A549 (cell line): ENCODE measurements around the gene NSG2. TPM values are rescaled to one million over a fixed set of nuclear protein-coding genes. Genes with fewer than 3 reads are reported as not detected.
"Not testable (repeated sequence)": the region's sequence is repeated elsewhere in the genome, so short reads cannot be mapped to it uniquely, and the experiment has no call there.

ENCODE experiments used
- ATAC-seq, 2 experiments: fragments of 200-7000 bp in 1 of 2; fragments of >200 bp in 1 of 2; cut with Nextera tagmentation in 1 of 2; cut with Tn5 transposase in 1 of 2; 3 replicates each; pipeline versions ENCODE4 v1.8.0 to v1.9.1; 2018 to 2020; ENCODE audit warnings: mild to moderate bottlenecking in 1 of 2, moderate library complexity in 1 of 2
- CTCF ChIA-PET: fragments of 300-600 bp; sonication (Branson Sonifier 250); formaldehyde crosslinking; extraction: SDS; loops from one replicate; lab custom pipeline; 2021; ENCODE audit warnings: antibody characterized with exemption, inconsistent platforms; lab: Yijun Ruan, JAX
- POLR2A ChIA-PET: fragments of 350-600 bp; formaldehyde crosslinking; extraction: SDS; loops from one replicate; lab custom pipeline; 2021; ENCODE audit warnings: antibody characterized with exemption, inconsistent platforms; lab: Yijun Ruan, JAX
- DNase-seq, 2 experiments: peaks; one replicate each; pipeline versions ENCODE4 v3.0.0 to v3.0.0-alpha.2; 2011 to 2016; ENCODE audit warnings: low read depth in 1 of 2, low spot score in 1 of 2
- FAIRE-seq: peaks from 2 replicates; lab custom pipeline; 2011; peaks lifted over from hg19 to GRCh38; lab: Jason Lieb, UNC
- H3K27ac ChIP-seq, 2 experiments: fragments of >200 bp; sonication (Bioruptor Twin); formaldehyde crosslinking; 3 replicates each; pipeline ENCODE4 v1.5.1; 2016 to 2017
- H3K4me1 ChIP-seq: fragments of >200 bp; sonication (Bioruptor Twin); formaldehyde crosslinking; 3 replicates; pipeline ENCODE4 v1.6.1; 2016
- H3K4me2 ChIP-seq: fragments of >200 bp; sonication (Bioruptor Twin); formaldehyde crosslinking; 3 replicates; pipeline ENCODE4 v1.6.1; 2016
- H3K4me3 ChIP-seq: fragments of >200 bp; sonication (Bioruptor Twin); formaldehyde crosslinking; 3 replicates; pipeline ENCODE4 v1.5.1; 2016
- H3K9me3 ChIP-seq: fragments of >200 bp; sonication (Bioruptor Twin); formaldehyde crosslinking; 3 replicates; pipeline ENCODE4 v1.6.1; 2016
- BHLHE40 ChIP-seq: IDR thresholded peaks from 2 replicates; pipeline ENCODE4 v1.6.1; 2012; ENCODE audit warnings: low read depth, low read length, inconsistent platforms
- CBX8 ChIP-seq: fragments of 200-600 bp; sonication (generic); IDR thresholded peaks from 2 replicates; pipeline ENCODE4 v1.6.1; 2016
- CEBPB ChIP-seq, 2 experiments: fragments of >200 bp in 1 of 2; sonication (Bioruptor Twin) in 1 of 2; formaldehyde crosslinking in 1 of 2; IDR thresholded peaks; 2 replicates each; pipeline ENCODE4 v1.6.1; 2012 to 2016
- CTCF ChIP-seq: fragments of >200 bp; sonication (Bioruptor Twin); formaldehyde crosslinking; IDR thresholded peaks from 3 replicates; pipeline ENCODE4 v1.5.1; 2016
- EHMT2 ChIP-seq: fragments of 200-600 bp; sonication (generic); IDR thresholded peaks from 2 replicates; pipeline ENCODE4 v1.6.1; 2016; ENCODE audit warnings: antibody characterized with exemption, low read depth, mild to moderate bottlenecking, moderate library complexity
- EP300 ChIP-seq, 2 experiments: fragments of >200 bp; sonication (Bioruptor Twin); formaldehyde crosslinking; IDR thresholded peaks; 2 replicates in 1 of 2; 3 replicates in 1 of 2; pipeline ENCODE4 v1.6.1; 2016 to 2017
- FOSB ChIP-seq: fragments of 250-450 bp; sonication (Bioruptor Pico); IDR thresholded peaks from 2 replicates; pipeline ENCODE4 v1.5.0; 2020; ENCODE audit warnings: mild to moderate bottlenecking, moderate library complexity
- GATA3 ChIP-seq: IDR thresholded peaks from 2 replicates; pipeline ENCODE4 v1.6.1; 2012; ENCODE audit warnings: borderline replicate concordance
- HES2 ChIP-seq: fragments of >200 bp; sonication (Bioruptor Twin); formaldehyde crosslinking; IDR thresholded peaks from 2 replicates; pipeline ENCODE4 v1.6.1; 2016
- KDM1A ChIP-seq: fragments of 200-600 bp; sonication (generic); IDR thresholded peaks from 2 replicates; pipeline ENCODE4 v1.6.1; 2016; ENCODE audit warnings: low read depth, mild to moderate bottlenecking
- MAX ChIP-seq: IDR thresholded peaks from 2 replicates; pipeline ENCODE4 v1.6.1; 2012
- NFE2L2 ChIP-seq: fragments of 150-350 bp; conservative IDR thresholded peaks from 2 replicates; pipeline ENCODE4 v1.6.1; 2014; ENCODE audit warnings: low read length
- POLR2A ChIP-seq: IDR thresholded peaks from 2 replicates; pipeline ENCODE4 v1.6.1; 2012; ENCODE audit warnings: mild to moderate bottlenecking, low read length
- RAD21 ChIP-seq, 2 experiments: fragments of >200 bp in 1 of 2; sonication (Bioruptor Twin) in 1 of 2; formaldehyde crosslinking in 1 of 2; IDR thresholded peaks in 1 of 2; conservative IDR thresholded peaks in 1 of 2; 2 replicates in 1 of 2; 3 replicates in 1 of 2; pipeline ENCODE4 v1.6.1; 2012 to 2018; ENCODE audit warnings: inconsistent platforms in 1 of 2
- RFX5 ChIP-seq: fragments of 450-650 bp; IDR thresholded peaks from 2 replicates; pipeline ENCODE4 v1.7.1; 2014; ENCODE audit warnings: antibody characterized with exemption, mild to moderate bottlenecking, moderate library complexity
- SMC3 ChIP-seq: fragments of >200 bp; sonication (Bioruptor Twin); formaldehyde crosslinking; IDR thresholded peaks from 3 replicates; pipeline ENCODE4 v1.6.1; 2018; ENCODE audit warnings: inconsistent platforms
- TFCP2L1 ChIP-seq: fragments of 250-450 bp; sonication (Bioruptor Pico); IDR thresholded peaks from 2 replicates; pipeline ENCODE4 v1.5.0; 2021; ENCODE audit warnings: mild to moderate bottlenecking
- TP53 ChIP-seq: fragments of 250-450 bp; sonication (Bioruptor Pico); IDR thresholded peaks from 2 replicates; pipeline ENCODE4 v1.5.0; 2021; ENCODE audit warnings: mild to moderate bottlenecking, moderate library complexity
- ZC3H11A ChIP-seq: fragments of 450-650 bp; IDR thresholded peaks from 2 replicates; pipeline ENCODE4 v1.6.1; 2014; ENCODE audit warnings: antibody characterized with exemption, mild to moderate bottlenecking
- ZFP36 ChIP-seq: fragments of 450-650 bp; IDR thresholded peaks from 2 replicates; pipeline ENCODE4 v1.6.1; 2014; ENCODE audit warnings: borderline replicate concordance; ENCODE audit not compliant: partially characterized antibody
- ZNF302 ChIP-seq: fragments of 250-450 bp; sonication (Bioruptor Pico); IDR thresholded peaks from 2 replicates; pipeline ENCODE4 v1.9.0; 2021; ENCODE audit warnings: inconsistent platforms, mild to moderate bottlenecking, moderate library complexity
- WGBS: methylation state at CpG from one replicate; pipeline ENCODE4 v1.1.6; 2017; ENCODE audit errors: missing lambda C conversion rate; 5-methylcytosine and 5-hydroxymethylcytosine counted together
- polyA plus RNA-seq, 4 experiments: library from polyadenylated mRNA; depleted of rRNA in 3 of 4; stranded (reverse); fragments of >200 nt; fragmentation: RNase III in 1 of 4; extraction: RNeasy Plus Mini Kit Qiagen cat#74134 plus additional on column Dnase treatment in 1 of 4; gene quantifications; 2 replicates in 3 of 4; 3 replicates in 1 of 4; pipeline ENCODE4 v1.2.3, GENCODE V29; 2011 to 2017

Gene NSG2
- polyA plus RNA-seq, 2 of the 4 experiments (the other 2 are of a cell fraction), result 0.06 TPM; not detected in 1

- ChIA-PET POLR2A (no interaction called here), CTCF (interaction anchor here (0.8 to 1.6 kb wide), 4 partner anchors 10 to 217 kb away, joined by 3 to 4 read pairs (median 4); partner anchors contain the start of gene NSG2)
- Histone ChIP-seq H3K4me2 (no peak overlapping the region), H3K4me1 (no peaks in the 10 kb centered on the region), H3K9me3 (no peaks in the 10 kb centered on the region), H3K27ac (no peak overlapping the region), H3K4me3 (no peak overlapping the region)
- FAIRE-seq (no peak), DNase-seq (no peak), ATAC-seq (peak in 1 of 2 experiments; percentile 34; a peak in 2 of 6 replicates)
- TF ChIP-seq TP53 (CRISPR knock-in tag) (no peak), HES2 (no peak), CBX8 (no peak), NFE2L2 (no peak), SMC3 (no peak), RAD21 (conservative IDR thresholded peaks at IDR 0.05 in 1 of 2, IDR thresholded peaks at IDR 0.05 in 1 of 2) (no peak), CEBPB (IDR thresholded peaks at IDR 0.05) (no peak), KDM1A (no peak), FOSB (no peak), RFX5 (no peak), POLR2A (no peak), BHLHE40 (no peak), TFCP2L1 (no peak), GATA3 (no peak), MAX (no peak)
- WGBS, result 10% methylated on average over 5 of the region's 5 CpGs
These were observed 55.0 kb downstream of the NSG2 start for GRCh38 chr5:174100490-174100889.

GRCh38 chr5:174101195-174101730 lies 55.8 kb downstream of the NSG2 start:
- Histone ChIP-seq H3K9me3 (no peaks in the 10 kb centered on the region), H3K4me2 (no peak overlapping the region), H3K4me3 (no peak overlapping the region), H3K27ac (no peak overlapping the region), H3K4me1 (no peaks in the 10 kb centered on the region)
- 39% methylated on average over 6 of the region's 6 CpGs for WGBS
- CTCF ChIA-PET, result interaction anchor here (1.2 to 1.6 kb wide), 2 partner anchors 14 to 216 kb away, joined by 4 read pairs; no protein-coding TSS in a partner anchor
- POLR2A ChIA-PET, result no interaction called here
- DNase-seq, result no peak
- no peak for ATAC-seq
- FAIRE-seq, result no peak
- TF ChIP-seq EP300 (IDR thresholded peaks at IDR 0.05), result no peak
- TF ChIP-seq CTCF, result no peak
- no peak for TF ChIP-seq EHMT2
- TF ChIP-seq ZFP36, result no peak
- no peak for TF ChIP-seq RFX5
- no peak for TF ChIP-seq ZNF302 (CRISPR knock-in tag)

- POLR2A ChIA-PET, H3K27ac ChIP-seq, DNase-seq, H3K4me2 ChIP-seq, H3K4me1 ChIP-seq, ATAC-seq, FAIRE-seq, H3K9me3 ChIP-seq, H3K4me3 ChIP-seq: not testable (repeated sequence)
- CTCF ChIA-PET, result interaction anchor here (1.4 kb wide), 1 partner anchor 16 kb away, joined by 4 read pairs; no protein-coding TSS in a partner anchor
- WGBS, result 0% methylated on average over 2 of the region's 2 CpGs
- peak; percentile 56 for TF ChIP-seq ZC3H11A
These were observed 57.1 kb downstream of the NSG2 start for GRCh38 chr5:174102574-174102973.
